ENCODE results near the gene TMEM126A.

Gene TMEM126A

GRCh38 chr11:85672105-85672902 is 24.5 kb downstream of the TMEM126A start:
- H3K4me1 ChIP-seq (ENCODE audit: control insufficient read depth, insufficient read depth, low read length) = no peaks in the 10 kb centered on the region; the same call in 1 of the 2 replicates
- H3K36me3 ChIP-seq (ENCODE audit: control insufficient read depth, insufficient read depth, low read length) = no peaks in the 10 kb centered on the region
- no peak overlapping the region for H3K9ac ChIP-seq (ENCODE audit: low read depth, low read length)
- no peak overlapping the region for H3K27ac ChIP-seq (ENCODE audit: low read depth, low read length)
- H3K4me3 ChIP-seq (ENCODE audit: low read depth, low read length) = no peak overlapping the region
- H3K9me3 ChIP-seq (ENCODE audit: control insufficient read depth, insufficient read depth, low read length) = 0 out of 2 replicates have a peak, but pooled peaks cover 6% of the 10 kb centered on the region
- H3K27me3 ChIP-seq (ENCODE audit: control insufficient read depth, insufficient read depth, low read length) = peaks cover 7% of the 10 kb centered on the region; the same call in 1 of the 2 replicates

GRCh38 chr11:85673393-85673792 is 25.6 kb downstream of the TMEM126A start:
- H3K27ac ChIP-seq (ENCODE audit: low read depth, low read length) = no peak overlapping the region
- H3K36me3 ChIP-seq (ENCODE audit: control insufficient read depth, insufficient read depth, low read length) = no peaks in the 10 kb centered on the region
- no peak overlapping the region for H3K4me3 ChIP-seq (ENCODE audit: low read depth, low read length)
- peaks cover 7% of the 10 kb centered on the region; the same call in 1 of the 2 replicates for H3K27me3 ChIP-seq (ENCODE audit: control insufficient read depth, insufficient read depth, low read length)
- 0 out of 2 replicates have a peak, but pooled peaks cover 6% of the 10 kb centered on the region for H3K9me3 ChIP-seq (ENCODE audit: control insufficient read depth, insufficient read depth, low read length)
- peaks cover 4% of the 10 kb centered on the region; the same call in 1 of the 2 replicates for H3K4me1 ChIP-seq (ENCODE audit: control insufficient read depth, insufficient read depth, low read length)
- H3K9ac ChIP-seq (ENCODE audit: low read depth, low read length) = no peak overlapping the region

- Histone ChIP-seq H3K27ac (ENCODE audit: low read depth, low read length) (no peak overlapping the region), H3K9me3 (ENCODE audit: control insufficient read depth, insufficient read depth, low read length) (no peaks in the 10 kb centered on the region), H3K4me1 (ENCODE audit: control insufficient read depth, insufficient read depth, low read length) (peaks cover 10% of the 10 kb centered on the region), H3K27me3 (ENCODE audit: control insufficient read depth, insufficient read depth, low read length) (no peaks in the 10 kb centered on the region), H3K36me3 (ENCODE audit: control insufficient read depth, insufficient read depth, low read length) (no peaks in the 10 kb centered on the region), H3K4me3 (ENCODE audit: low read depth, low read length) (no peak overlapping the region), H3K9ac (ENCODE audit: low read depth, low read length) (no peak overlapping the region)
Observed at GRCh38 chr11:85679576-85679975, 31.8 kb downstream of the TMEM126A start.

DNA sequence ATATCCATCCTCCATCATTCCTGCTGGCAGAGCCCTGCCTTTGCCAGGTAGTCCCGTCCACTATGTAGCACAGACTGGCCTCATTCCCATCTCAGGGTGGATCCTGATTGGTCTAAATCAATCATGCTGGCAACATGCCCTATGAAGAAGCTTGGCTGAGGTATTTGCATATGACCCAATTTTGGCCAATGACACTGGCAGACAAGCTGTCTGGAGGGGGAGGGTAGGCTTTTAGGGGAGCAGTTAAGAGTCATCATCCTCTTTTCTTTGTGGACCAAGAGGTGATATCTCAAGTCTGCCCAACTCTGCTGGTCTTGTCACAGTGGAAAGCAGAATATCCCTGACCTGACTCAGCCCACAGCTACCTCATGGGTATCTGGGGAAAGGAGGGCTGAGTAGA is 33.1 kb downstream of the TMEM126A start:
- H3K4me3 ChIP-seq (ENCODE audit: low read depth, low read length) = no peak overlapping the region

GRCh38 chr11:85682330-85683305 is 34.9 kb downstream of the TMEM126A start:
- no peaks in the 10 kb centered on the region for H3K27me3 ChIP-seq (ENCODE audit: control insufficient read depth, insufficient read depth, low read length)
- no peaks in the 10 kb centered on the region for H3K9me3 ChIP-seq (ENCODE audit: control insufficient read depth, insufficient read depth, low read length)
- H3K36me3 ChIP-seq (ENCODE audit: control insufficient read depth, insufficient read depth, low read length) = no peaks in the 10 kb centered on the region
- H3K9ac ChIP-seq (ENCODE audit: low read depth, low read length) = no peak overlapping the region
- H3K27ac ChIP-seq (ENCODE audit: low read depth, low read length) = no peak overlapping the region
- H3K4me3 ChIP-seq (ENCODE audit: low read depth, low read length) = no peak overlapping the region
- H3K4me1 ChIP-seq (ENCODE audit: control insufficient read depth, insufficient read depth, low read length) = peaks cover 7% of the 10 kb centered on the region

More for the DNA sequence above, 33.1 kb downstream of the TMEM126A start:
- Histone ChIP-seq H3K9me3 (ENCODE audit: control insufficient read depth, insufficient read depth, low read length) (no peaks in the 10 kb centered on the region), H3K9ac (ENCODE audit: low read depth, low read length) (no peak overlapping the region), H3K27ac (ENCODE audit: low read depth, low read length) (no peak overlapping the region), H3K4me1 (ENCODE audit: control insufficient read depth, insufficient read depth, low read length) (peaks cover 10% of the 10 kb centered on the region), H3K27me3 (ENCODE audit: control insufficient read depth, insufficient read depth, low read length) (no peaks in the 10 kb centered on the region), H3K36me3 (ENCODE audit: control insufficient read depth, insufficient read depth, low read length) (no peaks in the 10 kb centered on the region)

- Histone ChIP-seq H3K4me1 (ENCODE audit: control insufficient read depth, insufficient read depth, low read length) (no peaks in the 10 kb centered on the region; the same call in 1 of the 2 replicates), H3K27ac (ENCODE audit: low read depth, low read length) (no peak overlapping the region), H3K27me3 (ENCODE audit: control insufficient read depth, insufficient read depth, low read length) (no peaks in the 10 kb centered on the region), H3K36me3 (ENCODE audit: control insufficient read depth, insufficient read depth, low read length) (no peaks in the 10 kb centered on the region), H3K4me3 (ENCODE audit: low read depth, low read length) (no peak overlapping the region), H3K9ac (ENCODE audit: low read depth, low read length) (no peak overlapping the region), H3K9me3 (ENCODE audit: control insufficient read depth, insufficient read depth, low read length) (no peaks in the 10 kb centered on the region)
Observed at GRCh38 chr11:85685125-85685819, 37.5 kb downstream of the TMEM126A start.

- Histone ChIP-seq H3K4me1 (ENCODE audit: control insufficient read depth, insufficient read depth, low read length) (no peaks in the 10 kb centered on the region; the same call in 1 of the 2 replicates), H3K27me3 (ENCODE audit: control insufficient read depth, insufficient read depth, low read length) (no peaks in the 10 kb centered on the region), H3K9ac (ENCODE audit: low read depth, low read length) (no peak within 1 kb of the TSS), H3K36me3 (ENCODE audit: control insufficient read depth, insufficient read depth, low read length) (no peaks in the 10 kb centered on the region), H3K27ac (ENCODE audit: low read depth, low read length) (no peak within 1 kb of the TSS), H3K4me3 (ENCODE audit: low read depth, low read length) (no peak within 1 kb of the TSS), H3K9me3 (ENCODE audit: control insufficient read depth, insufficient read depth, low read length) (no peaks in the 10 kb centered on the region)
Observed at GRCh38 chr11:85685820-85686459, 38.2 kb downstream of the TMEM126A start, which contains the start of gene CCDC89. TSS of gene CCDC89 (minus strand) at chr11:85686195. CDS start at chr11:85686130, 65 bp downstream.

- Histone ChIP-seq H3K9ac (ENCODE audit: low read depth, low read length) (no peak overlapping the region), H3K27ac (ENCODE audit: low read depth, low read length) (no peak overlapping the region)
Observed at GRCh38 chr11:85694385-85694980, 46.7 kb downstream of the TMEM126A start.

GRCh38 chr11:85695546-85695945 is 47.8 kb downstream of the TMEM126A start:
- no peak overlapping the region for H3K27ac ChIP-seq (ENCODE audit: low read depth, low read length)
- no peaks in the 10 kb centered on the region for H3K36me3 ChIP-seq (ENCODE audit: control insufficient read depth, insufficient read depth, low read length)
- no peak overlapping the region for H3K4me3 ChIP-seq (ENCODE audit: low read depth, low read length)
- no peak overlapping the region for H3K9ac ChIP-seq (ENCODE audit: low read depth, low read length)
- H3K9me3 ChIP-seq (ENCODE audit: control insufficient read depth, insufficient read depth, low read length) = no peaks in the 10 kb centered on the region
- no peaks in the 10 kb centered on the region for H3K27me3 ChIP-seq (ENCODE audit: control insufficient read depth, insufficient read depth, low read length)
- H3K4me1 ChIP-seq (ENCODE audit: control insufficient read depth, insufficient read depth, low read length) = no peaks in the 10 kb centered on the region

More at GRCh38 chr11:85694385-85694980, 46.7 kb downstream of the TMEM126A start:
- Histone ChIP-seq H3K4me3 (ENCODE audit: low read depth, low read length) (no peak overlapping the region), H3K36me3 (ENCODE audit: control insufficient read depth, insufficient read depth, low read length) (no peaks in the 10 kb centered on the region), H3K9me3 (ENCODE audit: control insufficient read depth, insufficient read depth, low read length) (no peaks in the 10 kb centered on the region), H3K27me3 (ENCODE audit: control insufficient read depth, insufficient read depth, low read length) (no peaks in the 10 kb centered on the region), H3K4me1 (ENCODE audit: control insufficient read depth, insufficient read depth, low read length) (no peaks in the 10 kb centered on the region)

GRCh38 chr11:85697747-85698146 is 50.0 kb downstream of the TMEM126A start:
- Histone ChIP-seq H3K4me1 (ENCODE audit: control insufficient read depth, insufficient read depth, low read length) (no peaks in the 10 kb centered on the region), H3K36me3 (ENCODE audit: control insufficient read depth, insufficient read depth, low read length) (no peaks in the 10 kb centered on the region), H3K9me3 (ENCODE audit: control insufficient read depth, insufficient read depth, low read length) (no peaks in the 10 kb centered on the region), H3K27ac (ENCODE audit: low read depth, low read length) (no peak overlapping the region), H3K27me3 (ENCODE audit: control insufficient read depth, insufficient read depth, low read length) (no peaks in the 10 kb centered on the region), H3K9ac (ENCODE audit: low read depth, low read length) (no peak overlapping the region), H3K4me3 (ENCODE audit: low read depth, low read length) (no peak overlapping the region)

Measured in HUES48 (cell line).